ENCODE results near the gene CEMIP.
A peak's percentile ranks its signal among the peaks of the same experiment; 100 is the strongest.

Gene CEMIP

GRCh38 chr15:80979538-80980200 is 200.5 kb downstream of the CEMIP start:
- no peak for DNase-seq (ENCODE audit: low read depth, low spot score)

DNA sequence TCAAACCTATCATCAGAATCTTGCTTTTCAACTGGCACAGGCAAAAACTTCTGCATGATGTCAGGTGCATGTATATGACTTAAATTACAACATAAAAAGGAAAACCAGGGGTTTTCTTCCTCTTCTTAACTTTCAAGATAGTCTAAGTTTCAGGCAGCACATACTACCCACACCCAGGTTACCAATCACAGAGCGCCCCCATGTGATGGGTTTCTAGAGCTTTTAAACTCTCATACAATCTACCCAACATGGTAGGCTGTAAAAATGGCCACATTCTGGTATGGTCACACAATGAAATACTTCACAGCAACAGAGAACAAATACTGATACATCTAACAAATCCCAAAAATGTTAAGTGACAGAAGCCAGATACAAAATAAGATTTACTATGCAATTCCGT is 203.0 kb downstream of the CEMIP start:
- DNase-seq (ENCODE audit: low read depth, low spot score) = no peak

DNA sequence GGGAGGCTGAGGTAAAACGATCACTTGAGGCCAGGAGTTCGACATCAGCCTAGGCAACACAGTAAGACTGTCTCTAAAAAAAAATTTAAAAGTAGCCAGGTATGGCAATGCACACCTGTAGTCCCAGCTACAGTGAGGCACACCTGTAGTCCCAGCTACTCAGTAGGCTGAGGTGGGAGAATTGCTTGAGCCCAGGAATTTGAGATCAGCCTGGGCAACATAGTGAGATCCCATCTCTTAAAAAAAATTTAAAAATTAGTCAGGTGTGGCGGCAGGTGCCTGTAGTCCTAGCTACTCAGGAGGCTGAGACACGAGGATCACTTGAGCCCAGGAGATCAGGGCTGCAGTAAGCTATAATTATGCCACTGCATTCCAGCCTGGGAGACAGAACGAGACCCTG is 203.7 kb downstream of the CEMIP start:
- no peak for DNase-seq (ENCODE audit: low read depth, low spot score)

DNA sequence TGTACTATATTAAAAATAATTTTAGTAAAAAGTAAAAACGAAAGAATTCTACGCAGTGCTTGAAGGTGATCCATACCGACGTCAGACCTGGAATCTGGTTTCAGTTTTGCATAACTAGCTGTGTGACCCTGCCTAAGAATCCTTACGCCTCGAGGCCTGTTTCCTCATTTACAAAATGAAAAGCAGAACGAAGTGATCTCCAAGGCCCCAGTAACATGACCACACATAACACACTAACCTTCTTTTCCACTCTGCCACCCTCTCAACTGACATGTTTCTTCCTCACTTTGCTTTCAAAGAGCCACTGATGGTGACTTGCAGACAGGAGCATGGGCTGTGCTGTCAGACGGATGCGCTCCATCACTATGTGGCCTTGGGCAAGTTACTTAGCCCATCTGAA is 205.7 kb downstream of the CEMIP start:
- DNase-seq (ENCODE audit: low read depth, low spot score) = no peak

DNA sequence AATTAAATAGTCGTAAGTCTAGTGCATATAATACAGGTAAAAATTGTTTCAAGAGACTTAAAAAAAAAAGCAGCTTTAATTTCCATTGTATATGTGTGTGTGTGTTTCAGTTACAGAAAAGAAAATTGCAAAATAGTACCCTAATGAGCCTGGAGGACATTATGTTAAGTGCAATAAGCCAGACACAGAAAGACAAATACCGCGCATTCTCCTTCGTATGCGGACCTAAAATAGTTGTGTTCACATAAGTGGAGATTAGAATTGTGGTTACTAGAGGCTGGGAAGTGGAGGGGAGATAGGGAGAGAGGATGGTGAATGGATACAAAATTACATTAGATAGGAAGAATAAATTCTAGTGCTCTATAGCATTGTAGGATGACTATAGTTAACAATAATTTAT is 206.8 kb downstream of the CEMIP start:
- no peak for DNase-seq (ENCODE audit: low read depth, low spot score)

- no peak for DNase-seq (ENCODE audit: low read depth, low spot score)
These were observed 207.3 kb downstream of the CEMIP start for GRCh38 chr15:80986487-80986886.

- no peak for DNase-seq (ENCODE audit: low read depth, low spot score)
These were observed 209.1 kb downstream of the CEMIP start for GRCh38 chr15:80988148-80988796.

DNA sequence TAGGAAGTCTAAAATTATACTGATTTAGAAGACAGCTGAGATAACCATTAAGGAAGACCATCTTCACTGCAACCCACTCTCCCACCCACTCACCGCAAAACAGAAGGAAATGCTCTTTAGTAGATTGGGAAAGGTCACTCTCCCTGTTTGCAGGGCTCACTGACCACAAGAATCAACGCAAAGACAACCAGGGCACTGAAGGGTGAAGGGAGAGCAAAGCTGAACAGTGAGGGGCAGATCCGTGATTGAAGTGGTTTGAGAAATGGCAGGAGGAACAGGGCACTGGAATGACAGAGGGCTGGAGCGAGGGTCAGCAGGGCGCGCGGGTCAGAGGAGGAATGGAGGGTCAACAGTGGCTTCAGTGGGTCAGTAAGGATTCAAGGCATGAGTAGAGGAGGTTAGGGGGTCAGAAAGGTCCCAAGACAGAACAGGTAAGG is 209.9 kb downstream of the CEMIP start:
- DNase-seq (ENCODE audit: low read depth, low spot score) = no peak

- DNase-seq (ENCODE audit: low read depth, low spot score) = peak; percentile 97
These were observed 210.6 kb downstream of the CEMIP start, which contains the start of gene MESD for GRCh38 chr15:80989518-80990478. TSS of gene MESD (minus strand) at chr15:80989819. CDS start at chr15:80989791, 28 bp downstream.

GRCh38 chr15:80990955-80991354 is 211.8 kb downstream of the CEMIP start:
- no peak for DNase-seq (ENCODE audit: low read depth, low spot score)

DNA sequence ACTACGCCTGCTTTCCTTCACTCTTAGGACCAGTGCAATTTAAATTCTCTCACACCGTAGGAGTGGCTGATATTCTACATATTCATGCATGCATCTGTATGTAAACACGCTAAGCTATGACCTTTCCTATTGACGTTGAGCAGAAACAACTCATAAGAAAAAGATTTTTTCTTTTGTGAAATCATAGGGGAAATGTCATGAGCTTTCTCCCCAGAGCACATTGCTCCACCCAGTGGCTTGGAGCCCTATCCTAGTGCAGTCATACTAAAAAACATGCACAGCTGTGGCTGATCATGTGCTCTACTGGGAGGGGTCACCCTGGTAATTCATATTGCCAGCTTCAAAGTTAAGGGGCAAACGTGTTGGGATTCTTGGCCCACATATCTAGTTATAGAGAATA is 212.3 kb downstream of the CEMIP start:
- DNase-seq (ENCODE audit: low read depth, low spot score) = no peak

- DNase-seq (ENCODE audit: low read depth, low spot score) = no peak
These were observed 212.8 kb downstream of the CEMIP start for GRCh38 chr15:80992006-80992405.

GRCh38 chr15:80992441-80992840 is 213.3 kb downstream of the CEMIP start:
- no peak for DNase-seq (ENCODE audit: low read depth, low spot score)

DNA sequence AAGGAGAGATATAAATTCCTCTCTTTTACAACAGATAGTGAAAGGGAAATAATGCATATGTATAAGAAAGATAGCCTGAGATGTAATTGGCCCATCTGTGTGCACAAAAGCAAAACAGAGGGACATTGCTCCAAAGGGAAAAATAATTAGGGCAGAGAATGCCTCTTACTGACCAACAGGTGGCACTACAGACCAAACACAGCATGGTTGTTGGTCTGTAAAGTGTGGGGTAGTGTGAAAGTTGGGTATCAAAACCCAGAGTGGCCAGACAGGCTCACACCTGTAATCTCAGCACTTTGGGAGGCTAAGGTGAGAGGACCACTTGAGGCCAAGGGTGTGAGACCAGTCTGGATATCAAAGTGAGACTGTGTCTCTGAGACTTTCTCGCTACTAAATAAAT is 217.1 kb downstream of the CEMIP start:
- no peak for DNase-seq (ENCODE audit: low read depth, low spot score)

DNA sequence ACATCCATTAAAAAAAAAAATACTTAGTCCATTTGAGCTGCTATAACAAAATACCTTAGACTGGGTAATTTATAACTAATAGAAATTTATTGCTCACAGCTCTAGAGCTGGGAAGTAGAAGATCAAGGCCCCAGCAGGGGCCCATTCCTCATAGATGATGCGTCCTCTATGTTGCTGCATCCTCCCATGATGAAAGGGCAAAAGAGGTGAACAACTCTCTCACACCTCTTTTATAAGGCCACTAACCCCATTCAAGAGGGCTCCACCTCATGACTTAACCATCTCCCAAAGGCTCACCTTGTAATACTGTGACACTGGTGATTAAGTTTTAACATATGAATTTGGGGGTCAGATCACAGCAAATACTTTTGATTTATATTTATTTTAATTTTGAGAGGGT is 218.5 kb downstream of the CEMIP start:
- DNase-seq (ENCODE audit: low read depth, low spot score) = no peak

GRCh38 chr15:80998251-80998650 is 219.1 kb downstream of the CEMIP start:
- no peak for DNase-seq (ENCODE audit: low read depth, low spot score)

DNA sequence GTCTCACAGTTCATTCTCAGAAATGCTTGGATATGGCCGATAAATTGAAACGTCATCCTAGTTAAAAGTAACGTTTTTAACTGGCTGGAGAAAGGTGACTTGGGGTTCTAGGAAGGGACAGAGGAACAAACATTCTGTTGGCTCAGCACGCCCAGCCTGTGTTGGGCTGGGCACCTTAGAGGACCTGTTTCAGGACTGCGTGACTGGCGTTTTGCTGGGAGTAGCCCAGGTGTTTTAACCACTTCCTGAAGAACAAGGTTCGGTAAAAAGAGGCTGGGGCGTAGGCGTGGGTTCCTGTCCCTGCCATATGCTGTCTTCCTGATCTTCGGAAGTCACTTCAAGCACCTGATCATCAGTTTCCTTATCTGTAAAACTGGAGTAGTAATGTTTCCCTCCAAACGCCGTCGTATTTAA is 220.5 kb downstream of the CEMIP start:
- DNase-seq (ENCODE audit: low read depth, low spot score) = no peak

DNA sequence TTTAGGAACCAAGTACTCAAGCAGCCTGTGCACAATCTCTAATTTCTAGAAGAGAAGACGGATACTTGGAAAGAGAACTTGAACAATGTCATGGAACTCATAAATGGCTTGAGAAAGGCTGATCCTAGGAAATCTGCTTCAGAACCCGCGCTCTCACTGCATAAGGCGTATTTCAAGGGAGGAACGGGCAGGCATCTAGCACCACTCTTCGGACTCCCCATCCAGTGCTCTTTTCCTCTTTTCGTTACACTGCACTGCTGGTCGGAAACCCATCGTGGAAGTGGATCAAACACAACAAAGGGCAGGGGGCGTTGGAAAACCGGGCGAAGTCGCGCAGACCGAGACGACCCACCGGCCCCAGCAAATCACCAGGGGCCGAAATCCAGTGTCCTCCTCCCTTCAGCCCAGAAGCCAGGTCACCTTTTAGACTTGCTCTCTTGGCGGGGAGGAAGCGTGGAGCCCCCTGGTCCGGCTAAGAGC is 221.0 kb downstream of the CEMIP start:
- DNase-seq (ENCODE audit: low read depth, low spot score) = no peak

DNA sequence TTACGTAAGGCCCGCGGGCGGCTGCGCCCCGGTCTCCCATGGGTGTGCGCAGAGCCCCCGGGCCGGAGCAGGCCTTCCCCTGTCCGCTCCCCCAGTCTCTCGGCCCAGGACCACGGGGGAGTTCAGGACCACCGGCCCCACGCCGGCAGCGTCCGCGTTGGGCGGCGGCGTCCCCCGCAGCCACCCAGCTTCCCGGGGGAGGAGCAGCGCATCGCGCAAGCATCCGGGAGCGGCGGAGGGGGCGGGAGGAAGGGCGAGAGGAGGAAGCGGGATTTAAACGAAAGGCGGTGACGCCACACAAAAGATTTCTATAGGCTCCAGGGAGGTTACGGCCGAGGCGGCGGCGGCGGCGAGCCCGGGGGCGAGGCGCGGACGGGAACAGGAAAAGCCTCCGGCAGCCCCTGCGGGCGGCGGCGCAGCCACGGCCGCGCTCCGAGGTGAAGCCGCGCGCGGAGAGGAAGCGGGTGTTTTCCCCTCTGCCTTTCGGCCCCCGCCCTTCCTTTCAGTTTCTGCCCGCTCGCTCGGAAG is 221.5 kb downstream of the CEMIP start, which contains the start of gene TLNRD1:
TSS of gene TLNRD1 (plus strand) at position 300 of the 528 bp plus-strand sequence. CDS start 1,349 bp downstream, outside the sequence.
- DNase-seq (ENCODE audit: low read depth, low spot score) = peak; percentile 58

All from activated naive CD8-positive, alpha-beta T cell treated with anti-CD3 and anti-CD28 coated beads, Interleukin-2, amount 50 U/mL, for 16 hours (primary cell).